Measurements from ENCODE around the gene SYTL4. TPM values are rescaled to one million over a fixed set of nuclear protein-coding genes. Genes with fewer than 3 reads are reported as not detected.

The SYTL4 gene
- total RNA-seq, 1 experiment from 2014 or later = 1.9 TPM

DNA sequence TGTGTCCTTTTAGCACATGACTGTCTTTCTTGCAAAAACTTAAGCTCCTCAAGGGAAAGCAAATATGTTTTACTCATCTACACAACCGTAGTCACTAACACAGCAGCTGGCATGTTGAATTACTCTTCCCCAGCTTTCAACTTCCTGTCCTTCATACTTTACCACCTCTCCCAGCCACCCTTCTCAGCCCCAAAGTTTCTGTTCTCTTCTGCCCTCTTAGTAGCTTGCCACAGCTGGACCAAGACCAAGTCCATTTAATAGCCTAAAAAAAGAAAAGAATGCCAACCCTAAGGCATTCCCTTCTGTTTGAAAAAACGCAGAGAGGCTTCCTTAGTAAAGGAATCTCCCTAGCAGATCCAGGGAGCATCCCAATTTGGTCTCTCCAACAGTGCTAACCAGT lies 51.2 kb downstream of the SYTL4 start:
- POLR2A ChIA-PET = no interaction called here
- H3K4me3 Mint-ChIP-seq (ENCODE audit: unreplicated experiment) = no peak overlapping the region
- H3K4me1 Mint-ChIP-seq (ENCODE audit: insufficient read depth, unreplicated experiment) = no peaks in the 10 kb centered on the region
- no peaks in the 10 kb centered on the region for H3K9me3 Mint-ChIP-seq (ENCODE audit: unreplicated experiment)
- CTCF ChIA-PET = interaction anchor here (0.6 to 2.5 kb wide), 5 partner anchors 10 to 1137 kb away, joined by 3 to 21 read pairs (median 4); no protein-coding TSS in a partner anchor
- intact Hi-C loops (cut with micrococcal nuclease) = loop anchor here (10.0 kb wide), 1 partner anchor 524 kb away; no protein-coding TSS in a partner anchor
- no peak for DNase-seq (ENCODE audit: unreplicated experiment)
- peaks cover 42% of the 10 kb centered on the region for H3K27me3 Mint-ChIP-seq (ENCODE audit: insufficient read depth, unreplicated experiment)
- H3K36me3 Mint-ChIP-seq (ENCODE audit: insufficient read depth, unreplicated experiment) = peaks cover 7% of the 10 kb centered on the region
- no peak overlapping the region for H3K27ac Mint-ChIP-seq (ENCODE audit: low read depth, unreplicated experiment)
- no TSS peak for BruUV-seq (replicated peaks)
- TF ChIP-seq, protein P1, sequence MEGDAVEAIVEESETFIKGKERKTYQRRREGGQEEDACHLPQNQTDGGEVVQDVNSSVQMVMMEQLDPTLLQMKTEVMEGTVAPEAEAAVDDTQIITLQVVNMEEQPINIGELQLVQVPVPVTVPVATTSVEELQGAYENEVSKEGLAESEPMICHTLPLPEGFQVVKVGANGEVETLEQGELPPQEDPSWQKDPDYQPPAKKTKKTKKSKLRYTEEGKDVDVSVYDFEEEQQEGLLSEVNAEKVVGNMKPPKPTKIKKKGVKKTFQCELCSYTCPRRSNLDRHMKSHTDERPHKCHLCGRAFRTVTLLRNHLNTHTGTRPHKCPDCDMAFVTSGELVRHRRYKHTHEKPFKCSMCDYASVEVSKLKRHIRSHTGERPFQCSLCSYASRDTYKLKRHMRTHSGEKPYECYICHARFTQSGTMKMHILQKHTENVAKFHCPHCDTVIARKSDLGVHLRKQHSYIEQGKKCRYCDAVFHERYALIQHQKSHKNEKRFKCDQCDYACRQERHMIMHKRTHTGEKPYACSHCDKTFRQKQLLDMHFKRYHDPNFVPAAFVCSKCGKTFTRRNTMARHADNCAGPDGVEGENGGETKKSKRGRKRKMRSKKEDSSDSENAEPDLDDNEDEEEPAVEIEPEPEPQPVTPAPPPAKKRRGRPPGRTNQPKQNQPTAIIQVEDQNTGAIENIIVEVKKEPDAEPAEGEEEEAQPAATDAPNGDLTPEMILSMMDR (IDR thresholded peaks at IDR 0.05; ENCODE audit: unreplicated experiment) = no peak

DNA sequence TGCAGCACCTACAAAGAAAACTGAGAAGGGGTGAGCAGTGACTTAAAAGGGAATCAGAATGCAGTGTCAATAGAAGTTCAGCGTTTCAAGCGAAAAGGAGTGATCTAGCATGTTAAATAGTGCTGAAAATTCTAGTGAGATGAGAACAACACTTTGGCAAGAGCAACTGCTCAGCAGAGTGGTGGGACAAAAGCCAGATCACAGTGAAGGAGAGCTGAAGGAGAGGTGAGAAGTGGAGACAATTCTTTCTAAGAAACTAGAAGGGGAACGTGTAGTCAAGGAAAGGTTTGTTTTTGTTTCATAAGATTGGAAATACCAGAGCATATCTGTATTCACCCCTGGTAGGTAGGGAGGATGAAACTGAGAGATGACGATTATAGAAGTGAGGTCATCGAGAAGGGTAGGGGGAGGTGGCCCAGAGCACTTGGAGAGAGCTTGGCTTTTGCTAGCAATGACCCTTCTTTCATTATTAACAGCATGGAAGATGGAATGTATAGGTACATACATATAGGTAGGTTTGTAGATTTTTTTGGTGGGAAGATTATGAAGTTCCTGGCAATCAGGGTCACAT lies 54.2 kb downstream of the SYTL4 start:
- no peaks in the 10 kb centered on the region for H3K9me3 Mint-ChIP-seq (ENCODE audit: unreplicated experiment)
- TF ChIP-seq, protein P1 (IDR thresholded peaks at IDR 0.05; ENCODE audit: unreplicated experiment) = no peak
- H3K27me3 Mint-ChIP-seq (ENCODE audit: insufficient read depth, unreplicated experiment) = peaks cover 60% of the 10 kb centered on the region
- ChIA-PET CTCF (interaction anchor here (1.3 to 2.7 kb wide), 2 partner anchors 8 to 91 kb away, joined by 5 to 9 read pairs; no protein-coding TSS in a partner anchor), POLR2A (no interaction called here)
- no peak overlapping the region for H3K4me3 Mint-ChIP-seq (ENCODE audit: unreplicated experiment)
- intact Hi-C loops (cut with micrococcal nuclease) = no loop called here
- H3K36me3 Mint-ChIP-seq (ENCODE audit: insufficient read depth, unreplicated experiment) = peaks cover 5% of the 10 kb centered on the region
- H3K27ac Mint-ChIP-seq (ENCODE audit: low read depth, unreplicated experiment) = no peak overlapping the region
- H3K4me1 Mint-ChIP-seq (ENCODE audit: insufficient read depth, unreplicated experiment) = no peaks in the 10 kb centered on the region
- DNase-seq (ENCODE audit: unreplicated experiment) = no peak
- BruUV-seq (replicated peaks) = no TSS peak

DNA sequence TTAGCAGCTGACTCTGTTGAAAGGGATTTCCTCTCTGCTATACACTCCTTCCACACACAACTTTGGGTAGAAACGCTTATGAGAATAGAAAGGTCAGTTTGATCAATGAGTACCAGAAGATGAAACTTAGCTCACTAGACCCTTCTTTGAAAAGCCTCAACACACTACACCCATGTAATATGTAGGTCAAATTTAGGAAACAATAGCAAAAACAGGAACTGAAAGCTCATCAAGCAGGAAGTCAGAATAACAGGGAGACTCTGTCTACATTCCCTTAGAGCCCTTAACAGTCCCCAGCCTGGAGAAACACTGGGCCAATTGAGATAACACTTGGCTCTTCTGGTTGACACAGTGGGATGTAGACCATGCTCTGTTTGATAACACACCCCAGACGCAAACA lies 57.2 kb downstream of the SYTL4 start:
- intact Hi-C loops (cut with micrococcal nuclease) = no loop called here
- no peak overlapping the region for H3K4me3 Mint-ChIP-seq (ENCODE audit: unreplicated experiment)
- CTCF ChIA-PET = interaction anchor here (0.6 to 9.7 kb wide), 4 partner anchors 11 to 702 kb away, joined by 3 to 85 read pairs (median 12); no protein-coding TSS in a partner anchor
- H3K9me3 Mint-ChIP-seq (ENCODE audit: unreplicated experiment) = no peaks in the 10 kb centered on the region
- BruUV-seq (replicated peaks) = no TSS peak
- peaks cover 5% of the 10 kb centered on the region for H3K36me3 Mint-ChIP-seq (ENCODE audit: insufficient read depth, unreplicated experiment)
- no peaks in the 10 kb centered on the region for H3K4me1 Mint-ChIP-seq (ENCODE audit: insufficient read depth, unreplicated experiment)
- DNase-seq (ENCODE audit: unreplicated experiment) = no peak
- TF ChIP-seq, protein P1 (IDR thresholded peaks at IDR 0.05; ENCODE audit: unreplicated experiment) = no peak
- H3K27me3 Mint-ChIP-seq (ENCODE audit: insufficient read depth, unreplicated experiment) = peaks cover 55% of the 10 kb centered on the region
- no peak overlapping the region for H3K27ac Mint-ChIP-seq (ENCODE audit: low read depth, unreplicated experiment)
- POLR2A ChIA-PET = no interaction called here

DNA sequence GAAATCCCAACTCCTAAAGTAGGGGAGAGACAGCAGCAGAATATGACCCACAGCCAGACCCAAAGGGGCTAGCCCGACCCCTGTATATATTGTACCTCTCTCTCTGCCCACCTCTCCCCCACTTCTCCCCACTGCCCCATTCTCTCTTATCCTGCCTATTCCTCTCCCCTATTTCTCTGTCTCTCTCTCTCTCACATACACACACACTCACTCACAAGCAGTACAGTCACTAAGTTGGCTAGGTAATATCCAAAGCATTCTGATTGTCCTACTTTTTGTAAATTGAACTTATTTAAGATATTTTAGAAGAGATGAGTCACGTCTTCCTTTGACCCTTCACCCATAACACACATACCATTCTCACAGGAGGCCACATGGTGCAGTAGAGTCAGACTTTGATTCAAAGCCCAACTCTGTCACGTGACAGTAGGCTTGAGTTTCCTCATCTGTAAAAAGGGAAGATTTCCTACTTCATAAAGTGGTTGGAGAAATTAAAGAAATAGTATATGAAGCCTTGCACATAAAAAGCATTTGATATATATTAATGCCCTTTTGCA lies 58.4 kb downstream of the SYTL4 start:
- H3K9me3 Mint-ChIP-seq (ENCODE audit: unreplicated experiment) = no peaks in the 10 kb centered on the region
- peak; percentile 36 for DNase-seq (ENCODE audit: unreplicated experiment)
- H3K27ac Mint-ChIP-seq (ENCODE audit: low read depth, unreplicated experiment) = no peak overlapping the region
- H3K27me3 Mint-ChIP-seq (ENCODE audit: insufficient read depth, unreplicated experiment) = peaks cover 50% of the 10 kb centered on the region
- ChIA-PET POLR2A (no interaction called here), CTCF (interaction anchor here (0.7 to 9.7 kb wide), 5 partner anchors 11 to 159 kb away, joined by 3 to 85 read pairs (median 28); no protein-coding TSS in a partner anchor)
- TF ChIP-seq, protein P1 (IDR thresholded peaks at IDR 0.05; ENCODE audit: unreplicated experiment) = no peak
- no peaks in the 10 kb centered on the region for H3K4me1 Mint-ChIP-seq (ENCODE audit: insufficient read depth, unreplicated experiment)
- intact Hi-C loops (cut with micrococcal nuclease) = no loop called here
- no TSS peak for BruUV-seq (replicated peaks)
- H3K4me3 Mint-ChIP-seq (ENCODE audit: unreplicated experiment) = no peak overlapping the region
- no peaks in the 10 kb centered on the region for H3K36me3 Mint-ChIP-seq (ENCODE audit: insufficient read depth, unreplicated experiment)

Measured in MCF 10A (cell line).